GM19455 (cell line): Measurements from ENCODE around the gene CD19.
"Not testable (repeated sequence)": the region's sequence is repeated elsewhere in the genome, so short reads cannot be mapped to it uniquely, and the experiment has no call there.

Experiments used
- ATAC-seq: cut with Tn5 transposase; IDR thresholded peaks from one replicate; pipeline ENCODE4 v1.9.1; 2021; ENCODE audit not compliant: unreplicated experiment

The CD19 gene

GRCh38 chr16:28905800-28906372, 25.9 kb upstream of the CD19 start:
- no peak for ATAC-seq

GRCh38 chr16:28910086-28911031, 21.4 kb upstream of the CD19 start:
- no peak for ATAC-seq

DNA sequence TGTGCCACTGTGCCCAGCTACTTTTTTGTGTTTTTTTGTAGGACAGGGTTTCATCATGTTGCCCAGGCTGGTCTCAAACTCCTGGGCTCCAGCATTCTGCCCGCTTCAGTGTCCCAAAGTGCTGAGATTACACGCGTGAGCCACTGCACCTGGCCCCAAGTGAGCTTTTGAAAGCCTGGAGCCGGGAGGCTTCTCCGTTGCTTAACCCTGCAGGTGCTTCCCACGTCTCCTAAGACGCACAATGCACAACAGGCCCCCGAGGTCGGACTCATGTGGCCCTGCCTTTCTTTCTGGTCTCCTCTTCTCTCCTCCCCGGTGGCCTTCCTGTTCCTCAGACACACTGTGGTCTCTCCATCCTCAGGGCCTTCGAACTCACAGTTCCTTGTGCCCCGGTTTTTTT, 19.2 kb upstream of the CD19 start:
- ATAC-seq: no peak

- ATAC-seq: no peak
These were observed 17.6 kb upstream of the CD19 start for GRCh38 chr16:28913946-28914724.

- no peak for ATAC-seq
These were observed 16.6 kb upstream of the CD19 start for GRCh38 chr16:28915181-28915580.

- ATAC-seq: no peak
These were observed 14.7 kb upstream of the CD19 start for GRCh38 chr16:28917095-28917494.

DNA sequence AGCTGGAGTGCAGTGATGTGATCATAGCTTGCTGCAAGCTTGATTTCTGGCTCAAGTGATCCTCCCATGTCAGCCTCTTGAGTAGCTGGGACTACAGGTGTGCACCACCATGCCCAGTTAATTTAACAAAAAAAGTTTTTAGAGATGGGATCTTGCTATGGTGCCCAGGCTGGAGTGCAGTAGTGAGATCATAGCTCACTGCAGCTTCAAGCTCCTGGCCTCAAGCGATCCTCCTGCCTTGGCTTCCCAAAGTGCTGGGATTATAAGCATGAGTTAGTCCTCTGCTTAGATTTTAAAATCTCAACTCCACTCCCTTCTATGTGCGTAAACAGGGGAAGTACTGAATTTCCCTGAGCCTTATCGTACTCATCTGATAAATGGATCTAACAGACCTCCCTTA, 13.1 kb upstream of the CD19 start:
- ATAC-seq: no peak

DNA sequence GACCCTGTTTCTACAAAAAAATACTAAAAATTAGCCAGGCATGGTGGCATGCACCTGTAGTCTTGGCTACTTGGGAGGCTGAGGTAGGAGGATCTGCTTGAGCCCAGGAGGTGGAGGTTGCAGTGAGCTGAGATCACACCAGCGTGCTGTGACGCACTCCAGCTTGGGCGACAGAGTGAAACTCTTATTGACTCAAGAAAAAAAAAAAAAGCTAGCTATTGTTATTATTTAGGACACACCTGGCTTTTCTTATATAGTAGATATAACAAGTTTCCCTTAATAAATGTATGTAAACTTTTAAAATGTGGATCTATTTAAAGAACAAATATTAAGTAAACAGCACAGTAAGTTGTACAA, 8.6 kb upstream of the CD19 start:
- no peak for ATAC-seq

DNA sequence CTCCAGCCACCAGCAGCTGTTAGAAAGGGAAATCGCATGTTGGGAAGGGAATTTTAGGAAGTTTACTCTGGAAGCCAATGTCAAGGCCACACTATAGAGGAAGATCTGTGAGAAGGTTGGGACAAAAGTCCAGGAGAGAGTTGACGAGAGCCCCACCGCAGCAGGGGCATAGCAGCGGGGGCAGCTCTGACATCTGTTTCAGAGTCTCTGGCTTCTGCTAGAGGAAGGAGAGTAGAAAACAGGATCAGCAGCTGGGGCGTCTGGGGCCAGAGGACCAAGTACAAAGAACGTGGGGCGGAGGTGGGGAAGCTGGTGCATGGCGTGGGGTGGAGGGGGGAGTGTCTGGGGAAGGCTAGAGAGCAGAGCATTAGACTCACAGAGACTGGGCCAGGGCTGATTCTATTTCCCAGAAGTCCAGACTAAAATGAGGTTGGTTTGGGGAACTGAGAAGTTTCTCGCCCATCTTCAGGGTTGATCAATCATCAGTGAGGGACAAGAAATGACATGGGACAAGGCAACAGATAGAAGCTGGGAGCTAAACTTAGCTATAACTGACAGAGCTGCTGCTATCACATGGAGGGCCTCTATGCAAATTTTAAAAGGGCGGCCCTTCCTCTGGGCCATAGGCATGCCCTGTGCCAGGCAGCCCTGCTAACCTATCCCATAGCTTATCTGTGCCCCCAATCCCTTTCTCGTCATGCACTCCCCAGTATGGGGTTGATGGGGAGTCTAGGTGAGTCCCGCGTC, 7.9 kb upstream of the CD19 start:
- ATAC-seq: peak; percentile 55

DNA sequence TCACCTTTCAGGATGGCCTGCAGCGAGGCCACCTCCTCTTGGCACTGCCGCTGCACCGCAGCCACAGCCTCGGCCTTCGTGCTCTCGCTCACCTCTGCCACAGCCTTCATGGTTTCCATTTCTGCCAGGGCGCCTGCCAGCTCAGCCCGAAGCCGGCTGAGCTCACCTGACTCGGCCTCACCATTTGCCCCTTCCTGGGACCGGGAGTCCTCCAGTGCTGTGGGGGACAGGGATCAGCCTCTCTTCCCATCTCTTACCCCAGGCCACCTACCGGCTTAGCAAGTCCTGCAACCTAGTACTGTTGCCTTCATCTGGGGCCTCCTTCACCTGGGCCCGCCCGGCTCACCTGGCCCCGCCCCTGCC, 7.4 kb upstream of the CD19 start:
- ATAC-seq: no peak

GRCh38 chr16:28924762-28925385, 6.9 kb upstream of the CD19 start, which contains the start of gene RABEP2:
Gene RABEP2, minus strand, starts transcription at chr16:28925238. Its CDS starts 75 bp downstream, at chr16:28925163.
- peak; percentile 58 for ATAC-seq

DNA sequence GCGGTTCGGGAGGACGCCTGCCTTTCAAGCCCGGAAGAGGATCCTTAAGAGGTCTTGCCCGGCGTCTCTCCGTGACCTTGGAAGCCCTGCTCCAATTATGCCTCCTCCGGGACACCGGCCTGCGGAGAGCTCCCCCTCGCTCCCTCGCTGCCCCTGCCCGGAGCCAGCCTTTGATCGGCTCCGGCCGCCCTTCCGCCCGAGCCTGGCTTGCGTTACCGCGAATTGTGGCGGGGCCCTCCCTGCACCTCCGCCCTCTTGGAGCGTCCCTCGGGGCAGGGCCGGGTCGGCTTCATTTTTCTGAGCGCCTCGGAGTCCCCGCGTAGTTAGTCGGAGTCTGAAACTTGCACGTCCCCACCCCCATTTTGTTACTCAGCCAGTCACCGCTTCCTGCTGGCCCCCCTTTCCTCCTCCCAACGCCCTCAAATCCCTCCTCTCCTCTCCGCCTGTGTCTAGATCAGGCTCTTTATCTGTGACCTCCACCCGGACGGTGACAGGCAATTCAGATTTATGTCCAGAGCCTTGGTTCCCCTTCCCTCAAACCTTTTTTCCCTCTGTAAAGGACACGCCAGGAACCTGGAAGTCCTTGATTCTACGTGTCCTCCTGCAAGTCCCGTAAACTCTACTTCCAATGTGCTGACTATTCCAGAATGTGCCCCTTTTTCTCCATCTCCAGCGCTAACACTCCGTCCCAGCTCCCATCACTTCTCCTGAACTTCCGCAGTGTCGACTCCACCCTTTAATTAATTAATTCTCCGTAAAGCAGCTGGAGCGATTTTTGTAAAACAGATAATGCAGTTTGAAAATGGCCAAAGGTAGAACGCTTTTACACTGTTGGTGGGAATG, 6.2 kb upstream of the CD19 start:
- ATAC-seq: peak; percentile 35

- ATAC-seq: not testable (repeated sequence)
These were observed 5.5 kb upstream of the CD19 start for GRCh38 chr16:28926284-28926683.

GRCh38 chr16:28927815-28928214, 4.0 kb upstream of the CD19 start:
- no peak for ATAC-seq

- ATAC-seq: no peak
These were observed 1.6 kb upstream of the CD19 start for GRCh38 chr16:28930203-28930602.

DNA sequence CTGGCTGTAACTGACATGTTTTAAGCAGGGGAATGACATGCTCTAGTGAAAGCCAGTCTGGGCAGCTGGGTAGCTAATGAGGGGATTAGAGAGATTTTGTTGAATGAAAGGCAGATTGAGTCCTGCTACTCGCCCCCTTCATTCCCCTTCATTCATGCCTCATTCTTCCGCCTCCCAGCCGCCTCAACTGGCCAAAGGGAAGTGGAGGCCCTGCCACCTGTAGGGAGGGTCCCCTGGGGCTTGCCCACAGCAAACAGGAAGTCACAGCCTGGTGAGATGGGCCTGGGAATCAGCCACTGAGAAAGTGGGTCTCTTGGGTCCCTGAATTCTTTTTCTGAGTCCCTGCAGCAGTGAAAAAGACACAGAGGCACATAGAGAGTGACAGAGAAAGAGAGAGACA, 1.1 kb upstream of the CD19 start:
- no peak for ATAC-seq

- no peak for ATAC-seq
These were observed 769 bp downstream of the CD19 start for GRCh38 chr16:28932339-28933141.

- no peak for ATAC-seq
These were observed 1.4 kb downstream of the CD19 start for GRCh38 chr16:28933171-28933570.

- no peak for ATAC-seq
These were observed 3.6 kb downstream of the CD19 start for GRCh38 chr16:28935346-28935745.
